ENCODE measurements around the gene AMOTL2. TPM values are rescaled to one million over a fixed set of nuclear protein-coding genes. Genes with fewer than 3 reads are reported as not detected.

AMOTL2 gene
- total RNA-seq, 1 experiment from 2014 or later = 30.9 TPM

DNA sequence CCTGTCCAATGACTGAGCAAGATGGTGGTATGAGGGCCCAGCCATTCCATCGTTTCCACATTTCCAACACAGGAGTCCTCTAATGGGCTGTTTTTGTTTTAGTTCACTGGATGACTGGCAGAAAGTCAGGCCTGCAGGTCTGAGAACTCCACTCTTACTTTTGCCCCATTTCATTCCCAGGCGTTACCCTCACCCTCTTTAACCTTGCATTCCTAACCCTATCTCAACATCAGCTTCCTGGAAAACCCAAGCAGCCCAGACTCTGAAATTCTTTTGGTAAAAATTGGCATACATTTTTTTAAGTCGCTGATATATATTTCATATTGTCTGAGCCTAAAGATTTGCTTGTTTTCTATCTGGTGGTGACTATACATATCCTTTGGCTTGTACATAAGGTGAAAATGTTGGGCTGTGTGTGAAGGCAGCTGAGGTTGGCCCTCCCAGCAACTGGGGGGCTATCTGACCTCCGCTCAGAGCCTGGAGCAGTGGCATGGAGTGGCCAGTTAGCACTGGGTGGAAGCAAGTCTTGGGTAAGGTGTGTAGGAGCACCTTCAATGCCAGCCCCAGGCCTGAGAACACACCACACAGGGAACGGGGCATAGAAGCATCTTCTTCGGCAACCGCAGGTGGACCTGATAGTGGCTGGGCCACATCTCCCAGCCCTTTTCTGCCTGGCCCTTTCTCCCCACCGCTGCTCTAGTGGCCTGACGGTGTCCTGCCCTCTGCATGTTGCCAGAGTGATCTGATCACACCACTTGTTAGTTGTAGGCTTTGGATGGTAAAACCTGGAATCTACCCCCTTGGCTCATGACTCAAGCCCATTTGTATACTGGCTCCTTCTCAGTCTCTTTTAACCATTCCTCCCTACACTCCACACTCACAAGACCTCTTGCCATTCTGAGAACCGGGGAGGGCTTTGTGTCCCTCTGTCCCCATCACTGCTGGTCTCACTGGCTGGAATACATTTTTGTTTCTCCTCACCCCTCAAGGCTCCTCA is 50.0 kb downstream of the AMOTL2 start:
- Histone ChIP-seq H2BK120ac (ENCODE audit: low read depth, low read length, poor library complexity, severe bottlenecking) (no peak overlapping the region), H2AFZ (ENCODE audit: low read length) (no peak overlapping the region), H3K23me2 (ENCODE audit: insufficient read length, low read depth, low read length, poor library complexity, severe bottlenecking) (no peaks in the 10 kb centered on the region), H4K91ac (ENCODE audit: insufficient read length, low read depth, low read length) (no peak overlapping the region), H3K79me1 (ENCODE audit: insufficient read depth, low read depth, low read length, poor library complexity, severe bottlenecking) (no peaks in the 10 kb centered on the region), H3K14ac (ENCODE audit: insufficient read depth, low read length) (no peak overlapping the region; the same call in 1 of the 2 replicates), H3K27me3 (ENCODE audit: insufficient read depth, low read length) (no peaks in the 10 kb centered on the region), H3K79me2 (ENCODE audit: insufficient read depth, low read length) (no peaks in the 10 kb centered on the region), H3K27ac (ENCODE audit: insufficient read length, low read depth, low read length) (no peak overlapping the region), H3K18ac (ENCODE audit: insufficient read length, low read depth, low read length) (no peak overlapping the region), H4K5ac (ENCODE audit: insufficient read length, low read depth, low read length) (no peak overlapping the region), H3K4ac (ENCODE audit: low read depth, low read length) (no peak overlapping the region), H4K20me1 (ENCODE audit: control insufficient read depth, insufficient read depth, insufficient read length) (no peaks in the 10 kb centered on the region), H3T11ph (ENCODE audit: low read length) (no peak overlapping the region), H3K9me3 (ENCODE audit: control insufficient read depth, low read depth, low read length) (no peaks in the 10 kb centered on the region), H2BK20ac (ENCODE audit: low read depth, low read length, poor library complexity, severe bottlenecking) (no peak overlapping the region), H2BK15ac (ENCODE audit: low read depth, low read length) (no peak overlapping the region), H2AK5ac (ENCODE audit: insufficient read length, low read length) (no peak overlapping the region), H3K56ac (ENCODE audit: insufficient read length, low read depth, low read length) (no peak overlapping the region), H3K4me2 (ENCODE audit: insufficient read depth, insufficient read length, low read length) (no peak overlapping the region), H3K4me1 (ENCODE audit: insufficient read depth, low read length) (peaks cover 17% of the 10 kb centered on the region; the same call in 1 of the 2 replicates), H2BK5ac (ENCODE audit: insufficient read length, low read length) (no peak overlapping the region), H3K9ac (ENCODE audit: extremely low read depth, insufficient read length, low read length) (no peak overlapping the region), H2BK12ac (ENCODE audit: insufficient read length, low read depth, low read length) (no peak overlapping the region), H4K8ac (replicated peaks; ENCODE audit: insufficient read length, low read depth, low read length) (no peak overlapping the region), H3K23ac (ENCODE audit: insufficient read length, low read depth, low read length) (no peak overlapping the region)
- H3K27ac Mint-ChIP-seq = no peak overlapping the region
- H3K27me3 Mint-ChIP-seq (ENCODE audit: low read depth) = peaks cover 4% of the 10 kb centered on the region
- H3K9me3 Mint-ChIP-seq = no peaks in the 10 kb centered on the region
- no peak overlapping the region for H3K4me3 Mint-ChIP-seq
- TF ChIP-seq CTCF (conservative IDR thresholded peaks at IDR 0.05) = no peak
- DNase-seq = peak; percentile 24
- peaks cover 36 to 38% of the 10 kb centered on the region in 2 experiments for H3K4me1 Mint-ChIP-seq
- no peaks in the 10 kb centered on the region; a peak in 1 of 7 replicates for H3K36me3 Mint-ChIP-seq (ENCODE audit: insufficient read depth in 1 of 3, low read depth in 3 of 3)
- no CpG with 5 or more reads among the region's 10 CpGs for WGBS (ENCODE audit: extremely low coverage, insufficient read length, low lambda C conversion rate)

All from H9 (cell line).